SK-N-SH treated with all-trans-retinoic acid at 6 μM for 48 hours (cell line): ENCODE measurements around the gene RBM24.

Experiments
- ATAC-seq: fragments of 200-7000 bp; cut with Tn5 transposase; 3 replicates; pipeline ENCODE4 v1.9.1; 2020; ENCODE audit warnings: mild to moderate bottlenecking, moderate library complexity
- ARNTL ChIP-seq: fragments of 450-650 bp; formaldehyde crosslinking; IDR thresholded peaks from 2 replicates; pipeline ENCODE4 v1.5.0; 2020; ENCODE audit warnings: low read depth, mild to moderate bottlenecking, moderate library complexity, borderline replicate concordance
- BACH2 ChIP-seq: fragments of 250-450 bp; sonication (Bioruptor Pico); IDR thresholded peaks from 2 replicates; pipeline ENCODE4 v1.9.0; 2021; ENCODE audit warnings: mild to moderate bottlenecking, borderline replicate concordance
- CSDC2 ChIP-seq: fragments of 250-450 bp; sonication (Bioruptor Pico); IDR thresholded peaks from 2 replicates; pipeline ENCODE4 v1.5.0; 2020; ENCODE audit warnings: mild to moderate bottlenecking, moderate library complexity
- ESRRG ChIP-seq: fragments of 250-450 bp; sonication (Bioruptor Pico); IDR thresholded peaks from 2 replicates; pipeline ENCODE4 v1.6.1; 2021; ENCODE audit warnings: mild to moderate bottlenecking
- GLIS3 ChIP-seq: fragments of 250-450 bp; sonication (Bioruptor Pico); IDR thresholded peaks from 2 replicates; pipeline ENCODE4 v1.5.0; 2020; ENCODE audit warnings: mild to moderate bottlenecking, moderate library complexity
- ISL1 ChIP-seq: fragments of 250-450 bp; sonication (Bioruptor Pico); IDR thresholded peaks from 2 replicates; pipeline ENCODE4 v2.1.2; 2022; ENCODE audit warnings: mild to moderate bottlenecking, moderate library complexity
- RARB ChIP-seq: fragments of 250-450 bp; sonication (Bioruptor Pico); IDR thresholded peaks from 2 replicates; pipeline ENCODE4 v1.8.0; 2021; ENCODE audit warnings: mild to moderate bottlenecking, moderate library complexity
- SNAI2 ChIP-seq: fragments of 250-450 bp; sonication (Bioruptor Pico); IDR thresholded peaks from 2 replicates; pipeline ENCODE4 v1.5.0; 2020; ENCODE audit warnings: mild to moderate bottlenecking, moderate library complexity
- TCF4 ChIP-seq: fragments of 250-450 bp; sonication (Bioruptor Pico); IDR thresholded peaks from 2 replicates; pipeline ENCODE4 v1.8.0; 2021; ENCODE audit warnings: mild to moderate bottlenecking, moderate library complexity, borderline replicate concordance
- TOX ChIP-seq: fragments of 250-450 bp; sonication (Bioruptor Pico); IDR thresholded peaks from 2 replicates; pipeline ENCODE4 v1.8.0; 2021; ENCODE audit warnings: mild to moderate bottlenecking, moderate library complexity, borderline replicate concordance
- ZC3H10 ChIP-seq: fragments of 250-450 bp; sonication (Bioruptor Pico); IDR thresholded peaks from 2 replicates; pipeline ENCODE4 v1.5.1; 2021; ENCODE audit warnings: mild to moderate bottlenecking, moderate library complexity
- ZFP3 ChIP-seq: fragments of 250-450 bp; sonication (Bioruptor Pico); IDR thresholded peaks from 2 replicates; pipeline ENCODE4 v1.5.0; 2020; ENCODE audit warnings: mild to moderate bottlenecking, moderate library complexity
- ZFP30 ChIP-seq: fragments of 450-650 bp; formaldehyde crosslinking; IDR thresholded peaks from 2 replicates; pipeline ENCODE4 v1.5.0; 2022; ENCODE audit warnings: mild to moderate bottlenecking, moderate library complexity
- ZNF565 ChIP-seq: fragments of 450-650 bp; formaldehyde crosslinking; conservative IDR thresholded peaks from 2 replicates; pipeline ENCODE4 v1.5.0; 2020; ENCODE audit warnings: low read depth, mild to moderate bottlenecking, moderate library complexity
- ZNF70 ChIP-seq: fragments of 450-650 bp; formaldehyde crosslinking; IDR thresholded peaks from 2 replicates; pipeline ENCODE4 v1.5.0; 2020; ENCODE audit warnings: mild to moderate bottlenecking, moderate library complexity
- TF ChIP-seq, protein P1 (sequence below): fragments of 250-450 bp; sonication (Bioruptor Pico); IDR thresholded peaks from 2 replicates; pipeline ENCODE4 v1.5.1; 2021; ENCODE audit warnings: mild to moderate bottlenecking, moderate library complexity
- TF ChIP-seq, protein P2 (sequence below): fragments of 250-450 bp; sonication (Bioruptor Pico); IDR thresholded peaks from 2 replicates; pipeline ENCODE4 v1.8.0; 2020; ENCODE audit warnings: mild to moderate bottlenecking, moderate library complexity, borderline replicate concordance
- TF ChIP-seq, protein P3 (sequence below): fragments of 250-450 bp; sonication (Bioruptor Pico); IDR thresholded peaks from 2 replicates; pipeline ENCODE4 v1.5.1; 2020; ENCODE audit warnings: low read depth, mild to moderate bottlenecking, moderate library complexity
- TF ChIP-seq, protein P4 (sequence below): fragments of 250-450 bp; sonication (Bioruptor Pico); IDR thresholded peaks from 2 replicates; pipeline ENCODE4 v1.8.0; 2021; ENCODE audit warnings: low read depth, mild to moderate bottlenecking, moderate library complexity, borderline replicate concordance
- TF ChIP-seq, protein P5 (sequence below): fragments of 250-450 bp; sonication (Bioruptor Pico); IDR thresholded peaks from 2 replicates; pipeline ENCODE4 v1.5.0; 2020; ENCODE audit warnings: mild to moderate bottlenecking, moderate library complexity

Gene RBM24

DNA sequence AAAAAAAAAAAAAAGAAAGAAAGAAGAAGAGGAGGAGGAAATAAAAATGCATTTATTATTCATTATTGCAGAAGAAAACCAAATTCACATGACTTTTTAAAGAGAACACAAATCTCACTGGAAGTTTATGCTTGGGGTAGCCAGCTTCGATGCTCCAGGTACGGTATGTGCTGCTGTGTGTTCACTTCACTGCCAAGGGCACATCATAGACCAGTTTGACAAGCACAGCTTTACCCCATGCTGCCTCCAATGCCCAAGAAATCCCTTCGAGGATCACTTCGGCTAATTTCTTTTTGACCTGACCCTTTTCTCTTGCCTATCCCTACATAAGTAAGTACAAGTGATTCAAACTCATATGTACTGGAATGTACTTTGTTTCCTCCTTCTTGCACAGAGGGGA, 41.9 kb upstream of the RBM24 start:
- no peak for ATAC-seq
- TF ChIP-seq, protein P1, sequence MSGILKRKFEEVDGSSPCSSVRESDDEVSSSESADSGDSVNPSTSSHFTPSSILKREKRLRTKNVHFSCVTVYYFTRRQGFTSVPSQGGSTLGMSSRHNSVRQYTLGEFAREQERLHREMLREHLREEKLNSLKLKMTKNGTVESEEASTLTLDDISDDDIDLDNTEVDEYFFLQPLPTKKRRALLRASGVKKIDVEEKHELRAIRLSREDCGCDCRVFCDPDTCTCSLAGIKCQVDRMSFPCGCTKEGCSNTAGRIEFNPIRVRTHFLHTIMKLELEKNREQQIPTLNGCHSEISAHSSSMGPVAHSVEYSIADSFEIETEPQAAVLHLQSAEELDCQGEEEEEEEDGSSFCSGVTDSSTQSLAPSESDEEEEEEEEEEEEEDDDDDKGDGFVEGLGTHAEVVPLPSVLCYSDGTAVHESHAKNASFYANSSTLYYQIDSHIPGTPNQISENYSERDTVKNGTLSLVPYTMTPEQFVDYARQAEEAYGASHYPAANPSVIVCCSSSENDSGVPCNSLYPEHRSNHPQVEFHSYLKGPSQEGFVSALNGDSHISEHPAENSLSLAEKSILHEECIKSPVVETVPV (CRISPR knock-in tag), result no peak
- TF ChIP-seq ZFP3 (CRISPR knock-in tag), result no peak
- TF ChIP-seq ZFP30 (CRISPR knock-in tag), result no peak
- TF ChIP-seq GLIS3, result no peak
- TF ChIP-seq, protein P2, sequence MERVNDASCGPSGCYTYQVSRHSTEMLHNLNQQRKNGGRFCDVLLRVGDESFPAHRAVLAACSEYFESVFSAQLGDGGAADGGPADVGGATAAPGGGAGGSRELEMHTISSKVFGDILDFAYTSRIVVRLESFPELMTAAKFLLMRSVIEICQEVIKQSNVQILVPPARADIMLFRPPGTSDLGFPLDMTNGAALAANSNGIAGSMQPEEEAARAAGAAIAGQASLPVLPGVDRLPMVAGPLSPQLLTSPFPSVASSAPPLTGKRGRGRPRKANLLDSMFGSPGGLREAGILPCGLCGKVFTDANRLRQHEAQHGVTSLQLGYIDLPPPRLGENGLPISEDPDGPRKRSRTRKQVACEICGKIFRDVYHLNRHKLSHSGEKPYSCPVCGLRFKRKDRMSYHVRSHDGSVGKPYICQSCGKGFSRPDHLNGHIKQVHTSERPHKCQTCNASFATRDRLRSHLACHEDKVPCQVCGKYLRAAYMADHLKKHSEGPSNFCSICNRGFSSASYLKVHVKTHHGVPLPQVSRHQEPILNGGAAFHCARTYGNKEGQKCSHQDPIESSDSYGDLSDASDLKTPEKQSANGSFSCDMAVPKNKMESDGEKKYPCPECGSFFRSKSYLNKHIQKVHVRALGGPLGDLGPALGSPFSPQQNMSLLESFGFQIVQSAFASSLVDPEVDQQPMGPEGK (CRISPR knock-in tag), result no peak

DNA sequence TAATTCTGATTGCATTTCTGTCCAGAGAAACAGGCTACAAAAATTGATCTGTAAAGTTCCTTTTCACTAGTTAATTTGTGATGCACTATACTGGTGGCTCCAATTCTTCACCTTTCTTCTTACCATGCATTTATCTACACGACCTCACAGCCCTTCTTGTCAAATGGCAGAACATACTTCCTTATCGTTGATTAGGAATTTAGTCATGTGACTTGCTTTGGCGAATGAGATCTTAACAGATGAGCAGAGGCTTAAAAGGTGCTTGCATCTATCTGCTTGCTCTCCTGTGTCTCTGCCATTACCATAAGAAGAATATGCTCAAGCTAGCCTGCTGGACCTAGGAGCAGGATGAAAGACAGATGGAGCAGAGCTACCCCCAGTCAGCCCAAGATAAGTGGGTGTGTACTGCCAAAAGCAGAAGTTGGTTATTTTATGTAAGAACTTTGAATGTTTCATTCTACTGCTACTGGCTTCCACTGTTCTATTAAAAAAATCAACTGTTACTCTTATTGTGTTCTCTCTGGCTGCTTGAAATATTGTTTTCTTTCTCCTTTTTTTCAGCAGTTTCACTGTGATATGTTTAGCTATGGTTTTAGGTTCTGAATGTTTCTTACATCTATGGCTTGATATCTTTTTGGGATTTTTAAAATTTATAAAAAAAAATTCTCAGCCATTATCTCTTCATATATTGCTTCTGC, 40.2 kb upstream of the RBM24 start:
- TF ChIP-seq ZC3H10 (CRISPR knock-in tag) (no peak), ZNF70 (CRISPR knock-in tag) (no peak), ZFP3 (CRISPR knock-in tag) (no peak), BACH2 (CRISPR knock-in tag) (no peak), GLIS3 (no peak), ZFP30 (CRISPR knock-in tag) (no peak), TOX (CRISPR knock-in tag) (no peak), ESRRG (no peak), ISL1 (no peak), SNAI2 (CRISPR knock-in tag) (no peak), CSDC2 (CRISPR knock-in tag) (no peak), ARNTL (CRISPR knock-in tag) (no peak), RARB (CRISPR knock-in tag) (no peak), TCF4 (CRISPR knock-in tag) (no peak), ZNF565 (CRISPR knock-in tag) (no peak)
- TF ChIP-seq, protein P2 (CRISPR knock-in tag), result no peak
- TF ChIP-seq, protein P3, sequence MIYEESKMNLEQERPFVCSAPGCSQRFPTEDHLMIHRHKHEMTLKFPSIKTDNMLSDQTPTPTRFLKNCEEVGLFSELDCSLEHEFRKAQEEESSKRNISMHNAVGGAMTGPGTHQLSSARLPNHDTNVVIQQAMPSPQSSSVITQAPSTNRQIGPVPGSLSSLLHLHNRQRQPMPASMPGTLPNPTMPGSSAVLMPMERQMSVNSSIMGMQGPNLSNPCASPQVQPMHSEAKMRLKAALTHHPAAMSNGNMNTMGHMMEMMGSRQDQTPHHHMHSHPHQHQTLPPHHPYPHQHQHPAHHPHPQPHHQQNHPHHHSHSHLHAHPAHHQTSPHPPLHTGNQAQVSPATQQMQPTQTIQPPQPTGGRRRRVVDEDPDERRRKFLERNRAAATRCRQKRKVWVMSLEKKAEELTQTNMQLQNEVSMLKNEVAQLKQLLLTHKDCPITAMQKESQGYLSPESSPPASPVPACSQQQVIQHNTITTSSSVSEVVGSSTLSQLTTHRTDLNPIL, result no peak
- TF ChIP-seq, protein P4, sequence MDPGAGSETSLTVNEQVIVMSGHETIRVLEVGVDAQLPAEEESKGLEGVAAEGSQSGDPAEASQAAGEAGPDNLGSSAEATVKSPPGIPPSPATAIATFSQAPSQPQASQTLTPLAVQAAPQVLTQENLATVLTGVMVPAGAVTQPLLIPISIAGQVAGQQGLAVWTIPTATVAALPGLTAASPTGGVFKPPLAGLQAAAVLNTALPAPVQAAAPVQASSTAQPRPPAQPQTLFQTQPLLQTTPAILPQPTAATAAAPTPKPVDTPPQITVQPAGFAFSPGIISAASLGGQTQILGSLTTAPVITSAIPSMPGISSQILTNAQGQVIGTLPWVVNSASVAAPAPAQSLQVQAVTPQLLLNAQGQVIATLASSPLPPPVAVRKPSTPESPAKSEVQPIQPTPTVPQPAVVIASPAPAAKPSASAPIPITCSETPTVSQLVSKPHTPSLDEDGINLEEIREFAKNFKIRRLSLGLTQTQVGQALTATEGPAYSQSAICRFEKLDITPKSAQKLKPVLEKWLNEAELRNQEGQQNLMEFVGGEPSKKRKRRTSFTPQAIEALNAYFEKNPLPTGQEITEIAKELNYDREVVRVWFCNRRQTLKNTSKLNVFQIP, result no peak
- TF ChIP-seq, all 23 proteins: peak for 0
- ATAC-seq, result no peak

DNA sequence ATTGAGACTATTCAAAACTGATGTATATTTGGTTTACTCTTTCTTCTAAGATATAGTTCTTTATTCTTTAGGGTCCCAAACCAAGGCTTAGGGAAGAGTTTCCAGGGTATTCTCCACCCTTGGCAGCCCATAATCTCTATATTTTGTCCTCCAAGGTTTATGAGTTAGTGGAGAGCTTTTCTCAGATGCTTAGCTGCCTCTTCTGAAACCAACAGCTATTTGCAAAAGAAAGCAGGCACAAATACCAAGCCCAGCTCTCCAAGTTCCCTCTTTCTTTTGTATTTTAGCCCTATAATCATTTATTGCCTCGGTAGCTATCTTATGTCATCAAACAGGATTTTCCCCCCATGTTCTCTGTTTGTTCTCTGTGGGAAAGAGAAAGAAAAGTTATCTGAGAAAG, 39.1 kb upstream of the RBM24 start:
- no peak for ATAC-seq
- TF ChIP-seq CSDC2 (CRISPR knock-in tag) (no peak), ZFP3 (CRISPR knock-in tag) (no peak), ESRRG (no peak)

DNA sequence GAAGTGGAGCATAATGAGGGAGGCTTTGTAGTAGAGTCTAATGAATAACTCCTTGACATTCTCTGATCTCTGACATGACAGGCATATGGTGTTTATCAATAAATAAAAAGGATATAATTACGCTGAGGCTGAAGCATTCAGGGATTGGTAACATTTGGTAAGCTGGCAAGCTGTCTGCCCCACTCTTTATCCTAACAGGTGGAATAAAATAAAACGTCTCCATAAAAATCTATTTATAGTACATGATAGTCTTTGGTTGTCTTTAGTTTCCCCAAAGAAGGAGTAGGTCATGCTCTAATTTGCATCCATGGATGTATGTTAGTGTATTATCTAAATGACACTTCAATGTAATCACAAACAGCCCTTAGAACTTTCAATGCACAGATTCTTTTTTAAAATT, 30.9 kb upstream of the RBM24 start:
- ATAC-seq, result no peak
- TF ChIP-seq TOX (CRISPR knock-in tag), result no peak
- no peak for TF ChIP-seq CSDC2 (CRISPR knock-in tag)
- no peak for TF ChIP-seq ZNF565 (CRISPR knock-in tag)
- TF ChIP-seq, protein P4, result no peak
- TF ChIP-seq ARNTL (CRISPR knock-in tag), result no peak
- no peak for TF ChIP-seq ZC3H10 (CRISPR knock-in tag)
- no peak for TF ChIP-seq RARB (CRISPR knock-in tag)
- no peak for TF ChIP-seq ESRRG
- no peak for TF ChIP-seq ISL1
- TF ChIP-seq, protein P3, result no peak
- no peak for TF ChIP-seq ZFP30 (CRISPR knock-in tag)
- TF ChIP-seq GLIS3, result no peak
- TF ChIP-seq, protein P5, sequence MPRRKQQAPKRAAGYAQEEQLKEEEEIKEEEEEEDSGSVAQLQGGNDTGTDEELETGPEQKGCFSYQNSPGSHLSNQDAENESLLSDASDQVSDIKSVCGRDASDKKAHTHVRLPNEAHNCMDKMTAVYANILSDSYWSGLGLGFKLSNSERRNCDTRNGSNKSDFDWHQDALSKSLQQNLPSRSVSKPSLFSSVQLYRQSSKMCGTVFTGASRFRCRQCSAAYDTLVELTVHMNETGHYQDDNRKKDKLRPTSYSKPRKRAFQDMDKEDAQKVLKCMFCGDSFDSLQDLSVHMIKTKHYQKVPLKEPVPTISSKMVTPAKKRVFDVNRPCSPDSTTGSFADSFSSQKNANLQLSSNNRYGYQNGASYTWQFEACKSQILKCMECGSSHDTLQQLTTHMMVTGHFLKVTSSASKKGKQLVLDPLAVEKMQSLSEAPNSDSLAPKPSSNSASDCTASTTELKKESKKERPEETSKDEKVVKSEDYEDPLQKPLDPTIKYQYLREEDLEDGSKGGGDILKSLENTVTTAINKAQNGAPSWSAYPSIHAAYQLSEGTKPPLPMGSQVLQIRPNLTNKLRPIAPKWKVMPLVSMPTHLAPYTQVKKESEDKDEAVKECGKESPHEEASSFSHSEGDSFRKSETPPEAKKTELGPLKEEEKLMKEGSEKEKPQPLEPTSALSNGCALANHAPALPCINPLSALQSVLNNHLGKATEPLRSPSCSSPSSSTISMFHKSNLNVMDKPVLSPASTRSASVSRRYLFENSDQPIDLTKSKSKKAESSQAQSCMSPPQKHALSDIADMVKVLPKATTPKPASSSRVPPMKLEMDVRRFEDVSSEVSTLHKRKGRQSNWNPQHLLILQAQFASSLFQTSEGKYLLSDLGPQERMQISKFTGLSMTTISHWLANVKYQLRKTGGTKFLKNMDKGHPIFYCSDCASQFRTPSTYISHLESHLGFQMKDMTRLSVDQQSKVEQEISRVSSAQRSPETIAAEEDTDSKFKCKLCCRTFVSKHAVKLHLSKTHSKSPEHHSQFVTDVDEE (CRISPR knock-in tag), result no peak
